GM12892 (cell line): Measurements from ENCODE around the gene WNT8B.

Source experiments
- DNase-seq: peaks from one replicate; pipeline ENCODE4 v3.0.0; 2011; ENCODE audit not compliant: insufficient read length
- FAIRE-seq: peaks from 2 replicates; lab custom pipeline; 2011; peaks lifted over from hg19 to GRCh38; lab: Jason Lieb, UNC
- POLR2A ChIP-seq: IDR thresholded peaks from 2 replicates; pipeline ENCODE4 v1.6.1; 2011; ENCODE audit warnings: low read depth, low read length, control low read depth
- POLR2AphosphoS5 ChIP-seq: IDR thresholded peaks from 2 replicates; pipeline ENCODE4 v1.6.1; 2011; ENCODE audit warnings: low read depth, low read length, control low read depth
- TAF1 ChIP-seq: IDR thresholded peaks from 2 replicates; pipeline ENCODE4 v1.6.1; 2011; ENCODE audit warnings: low read depth, mild to moderate bottlenecking, control low read depth, low read length, borderline replicate concordance

Gene WNT8B

DNA sequence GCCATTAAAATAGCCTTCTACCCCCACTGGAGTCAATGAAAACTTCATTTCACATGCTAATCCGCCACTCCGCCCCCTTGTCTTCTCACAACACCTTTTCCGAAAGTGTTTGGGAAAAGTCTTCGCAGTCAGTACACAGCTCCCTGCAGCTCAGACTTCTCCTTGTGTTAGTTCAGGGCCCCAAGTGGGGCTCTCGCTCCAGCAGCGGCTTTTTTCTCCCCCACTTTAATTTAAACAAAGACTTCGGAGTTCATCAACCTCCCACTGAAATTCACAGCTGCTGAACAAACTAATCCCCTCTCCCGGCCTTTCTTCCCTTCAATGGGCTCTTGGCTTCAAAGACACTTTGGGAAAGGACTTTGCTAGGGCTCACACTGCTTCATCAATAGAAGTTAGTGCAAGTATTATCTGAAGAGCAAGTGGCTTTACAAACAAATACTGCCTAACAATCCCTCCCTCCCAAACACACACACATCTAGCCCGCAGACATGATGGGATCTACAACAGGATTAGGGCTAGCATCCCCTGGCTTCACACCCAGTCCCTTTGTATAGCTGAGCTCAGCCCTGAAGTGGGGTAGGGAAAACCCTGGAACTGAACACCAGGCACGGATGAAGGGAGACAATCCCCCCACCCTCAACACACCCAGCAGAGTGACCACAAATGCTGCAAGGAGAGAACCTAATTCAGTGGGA lies 23.1 kb downstream of the WNT8B start:
- no peak for FAIRE-seq
- DNase-seq: no peak
- TF ChIP-seq POLR2AphosphoS5 (no peak), TAF1 (no peak), POLR2A (no peak)

DNA sequence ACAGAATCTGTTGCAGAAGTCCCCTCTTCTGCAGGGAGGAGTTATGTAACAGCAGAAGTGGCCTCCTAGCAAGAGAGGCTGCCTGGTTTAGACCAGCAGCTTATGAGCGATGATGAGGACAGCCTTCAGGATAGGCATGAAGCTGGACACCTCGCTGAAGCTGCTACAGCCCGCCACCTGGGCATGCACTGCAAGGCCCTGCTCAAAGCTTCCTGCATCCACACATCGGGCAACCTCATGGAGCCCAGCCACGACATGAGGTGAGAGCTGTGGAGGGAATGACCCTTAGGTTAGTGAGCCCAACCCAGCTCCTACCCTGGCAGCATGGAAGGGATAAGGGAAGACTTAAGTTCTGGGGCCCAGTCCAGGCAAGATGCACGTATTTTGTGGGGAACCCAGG lies 24.7 kb downstream of the WNT8B start:
- DNase-seq (no peak), FAIRE-seq (no peak)
- TF ChIP-seq TAF1: no peak
- TF ChIP-seq POLR2A: no peak
- TF ChIP-seq POLR2AphosphoS5: no peak

DNA sequence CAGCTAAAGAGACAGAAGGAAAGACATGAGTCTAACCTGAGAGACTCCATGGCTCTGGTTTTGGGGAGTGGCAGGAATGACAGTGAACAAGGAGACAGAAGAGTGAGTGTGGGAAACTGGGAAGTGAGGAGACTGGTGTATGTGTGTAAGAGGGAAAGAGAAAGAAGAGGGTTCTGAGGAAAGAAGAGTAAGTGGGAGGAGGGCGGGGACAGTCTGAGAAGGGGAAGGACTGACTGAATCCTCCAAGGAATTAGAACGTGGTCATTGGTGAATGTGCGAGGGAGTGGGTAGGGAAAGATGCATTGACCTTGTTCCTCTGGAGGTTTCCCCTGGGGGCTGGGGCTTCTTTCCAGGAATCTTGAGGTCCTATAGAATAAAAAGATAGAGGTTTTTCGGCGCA lies 26.6 kb downstream of the WNT8B start:
- DNase-seq (no peak), FAIRE-seq (no peak)
- TF ChIP-seq POLR2AphosphoS5 (no peak), TAF1 (no peak), POLR2A (no peak)

DNA sequence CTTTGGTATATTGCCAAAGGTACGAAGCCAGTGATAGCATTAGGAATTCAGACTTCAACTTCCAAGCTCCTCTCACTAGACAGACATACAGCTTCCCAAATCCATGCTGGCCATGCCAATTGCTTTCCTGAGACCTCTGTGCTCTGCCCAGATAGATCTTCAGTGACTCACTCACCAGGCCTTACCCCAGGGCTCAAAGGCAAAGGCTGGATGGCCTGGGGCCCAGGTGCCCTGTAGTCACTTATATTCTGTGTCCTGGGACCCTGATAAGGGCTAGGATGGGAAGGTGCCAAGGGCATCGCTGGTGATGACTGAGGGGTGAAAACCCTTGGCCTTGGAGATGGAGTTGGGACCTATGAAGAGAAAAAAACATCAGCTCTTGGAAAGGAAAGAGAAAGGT lies 27.7 kb downstream of the WNT8B start:
- no peak for FAIRE-seq
- no peak for DNase-seq
- TF ChIP-seq POLR2AphosphoS5 (no peak), TAF1 (no peak), POLR2A (no peak)

DNA sequence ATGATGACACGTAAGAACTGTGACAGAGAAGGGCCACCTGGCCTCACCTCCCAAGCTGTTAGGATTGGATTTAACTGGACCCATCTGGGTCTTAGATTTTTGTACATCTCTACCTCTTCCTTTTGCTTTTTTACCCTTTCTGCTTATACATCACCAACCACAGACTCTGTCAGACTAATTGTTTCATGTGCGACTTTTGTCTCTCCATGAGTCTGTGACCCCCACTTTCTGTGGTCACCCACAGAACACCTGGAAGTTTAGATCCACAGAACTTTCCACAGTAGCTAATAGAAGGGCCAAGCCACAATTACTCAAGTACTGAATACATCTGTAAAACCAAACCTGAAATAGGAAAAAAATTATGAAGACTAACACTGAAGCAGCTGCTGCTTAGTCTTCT lies 33.8 kb downstream of the WNT8B start:
- DNase-seq (no peak), FAIRE-seq (no peak)
- no peak for TF ChIP-seq POLR2AphosphoS5

DNA sequence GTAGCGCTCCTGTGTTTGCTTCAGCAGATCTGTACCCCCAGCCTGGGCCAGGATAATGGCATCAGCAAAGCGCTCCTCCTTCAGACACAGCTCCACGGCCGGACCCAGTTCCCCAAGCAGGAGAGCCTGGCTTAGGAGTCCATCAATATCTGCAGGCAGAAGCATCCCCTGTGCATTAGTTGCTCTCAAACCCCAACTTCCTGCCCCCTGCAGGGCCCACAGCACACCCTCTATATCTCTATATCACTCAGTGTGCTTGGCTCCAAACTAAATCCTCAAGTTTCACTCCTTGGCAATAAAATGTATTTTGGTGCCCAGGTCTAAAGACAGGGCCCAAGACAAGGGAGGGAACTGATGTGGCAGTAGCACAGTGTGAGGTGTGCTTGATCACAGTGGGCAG lies 35.2 kb downstream of the WNT8B start:
- DNase-seq (no peak), FAIRE-seq (no peak)
- TF ChIP-seq POLR2AphosphoS5 (no peak), TAF1 (no peak), POLR2A (no peak)

DNA sequence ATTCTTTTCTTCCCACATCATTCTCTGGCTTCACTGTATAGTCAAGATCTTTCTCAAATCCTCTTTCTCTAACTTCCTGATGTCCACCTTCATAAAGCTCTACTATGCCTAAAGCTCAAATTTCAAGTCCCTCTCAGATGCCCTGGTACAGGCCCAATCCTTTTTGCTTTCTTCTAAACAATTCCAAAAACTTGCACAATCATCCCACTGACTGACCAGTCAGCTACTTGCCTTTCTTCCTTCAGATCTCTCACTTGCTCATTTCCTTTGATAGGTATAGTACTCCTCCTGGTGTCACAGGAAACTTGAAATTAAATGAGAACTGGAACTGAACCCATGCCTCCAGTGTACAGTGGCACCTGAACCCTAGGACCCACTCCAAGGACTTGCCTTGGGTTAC lies 38.6 kb downstream of the WNT8B start:
- TF ChIP-seq TAF1: no peak
- no peak for TF ChIP-seq POLR2AphosphoS5
- TF ChIP-seq POLR2A: no peak
- no peak for DNase-seq
- FAIRE-seq: no peak

DNA sequence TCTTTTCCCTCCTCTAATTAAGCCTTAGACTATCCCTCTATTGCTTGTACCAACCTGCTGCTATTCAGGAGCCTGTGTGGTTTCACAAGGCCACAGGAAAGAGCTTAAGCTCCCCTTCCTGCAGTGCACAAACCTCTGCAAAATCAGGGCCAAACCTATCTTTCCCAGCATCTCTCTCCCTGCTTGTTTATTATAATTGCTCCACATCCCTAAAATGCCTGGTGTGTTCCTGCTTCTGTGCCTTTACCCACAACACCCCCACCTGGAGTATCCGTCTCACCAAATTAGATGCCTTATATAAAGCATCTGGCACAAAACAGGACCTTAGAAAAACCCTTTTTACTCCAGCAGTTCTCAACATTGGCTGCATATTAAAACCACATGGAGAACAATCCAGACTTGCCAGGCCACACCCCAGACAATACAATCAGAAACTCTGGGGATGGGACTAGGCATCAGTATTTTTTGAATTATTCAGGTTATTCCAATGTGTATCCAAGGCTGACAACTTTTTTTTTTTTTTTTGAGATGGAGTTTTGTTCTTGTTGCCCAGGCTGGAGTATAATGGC lies 40.2 kb downstream of the WNT8B start:
- FAIRE-seq (no peak), DNase-seq (no peak)
- TF ChIP-seq TAF1 (no peak), POLR2AphosphoS5 (no peak)

DNA sequence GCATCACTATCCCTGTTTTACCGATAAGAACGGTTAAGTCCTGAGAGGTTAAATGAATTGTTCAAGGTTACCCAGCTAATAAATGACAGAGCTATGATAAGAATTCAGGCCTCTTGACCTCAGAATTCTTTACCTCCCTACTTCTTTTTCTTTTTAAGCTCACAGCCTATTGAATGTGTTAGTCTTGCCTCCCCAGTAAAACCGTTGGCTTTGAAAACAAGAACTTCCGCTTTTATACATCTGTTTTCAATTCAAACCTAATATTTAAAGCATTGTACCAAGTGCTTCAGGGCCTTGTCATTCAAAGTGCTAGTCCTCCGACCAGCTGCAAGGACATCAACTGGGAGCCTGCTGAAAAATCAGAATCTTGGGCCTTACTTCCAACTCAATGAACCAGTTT lies 41.3 kb downstream of the WNT8B start:
- DNase-seq (no peak), FAIRE-seq (no peak)
- TF ChIP-seq POLR2A (no peak), TAF1 (no peak), POLR2AphosphoS5 (no peak)

DNA sequence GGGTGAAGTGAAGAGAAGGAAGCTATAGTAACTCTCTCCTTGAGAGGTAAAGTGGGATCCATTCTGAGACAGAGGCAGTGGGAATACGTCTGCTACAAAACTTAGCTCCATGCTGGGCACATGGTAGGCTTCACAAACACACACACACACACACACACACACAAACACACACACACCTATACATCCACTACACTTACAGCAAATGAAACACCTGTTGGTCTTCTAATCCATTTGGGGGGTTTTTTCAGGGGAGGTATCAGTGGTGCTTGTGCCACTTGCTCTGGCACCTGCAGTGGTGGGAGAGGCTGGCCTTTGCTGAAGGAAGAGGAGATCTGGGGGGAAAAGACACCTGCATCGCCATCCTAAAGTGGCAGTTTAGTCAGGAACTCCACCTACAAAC lies 42.4 kb downstream of the WNT8B start:
- no peak for TF ChIP-seq POLR2A
- TF ChIP-seq POLR2AphosphoS5: no peak
- no peak for TF ChIP-seq TAF1
- no peak for FAIRE-seq
- DNase-seq: no peak

DNA sequence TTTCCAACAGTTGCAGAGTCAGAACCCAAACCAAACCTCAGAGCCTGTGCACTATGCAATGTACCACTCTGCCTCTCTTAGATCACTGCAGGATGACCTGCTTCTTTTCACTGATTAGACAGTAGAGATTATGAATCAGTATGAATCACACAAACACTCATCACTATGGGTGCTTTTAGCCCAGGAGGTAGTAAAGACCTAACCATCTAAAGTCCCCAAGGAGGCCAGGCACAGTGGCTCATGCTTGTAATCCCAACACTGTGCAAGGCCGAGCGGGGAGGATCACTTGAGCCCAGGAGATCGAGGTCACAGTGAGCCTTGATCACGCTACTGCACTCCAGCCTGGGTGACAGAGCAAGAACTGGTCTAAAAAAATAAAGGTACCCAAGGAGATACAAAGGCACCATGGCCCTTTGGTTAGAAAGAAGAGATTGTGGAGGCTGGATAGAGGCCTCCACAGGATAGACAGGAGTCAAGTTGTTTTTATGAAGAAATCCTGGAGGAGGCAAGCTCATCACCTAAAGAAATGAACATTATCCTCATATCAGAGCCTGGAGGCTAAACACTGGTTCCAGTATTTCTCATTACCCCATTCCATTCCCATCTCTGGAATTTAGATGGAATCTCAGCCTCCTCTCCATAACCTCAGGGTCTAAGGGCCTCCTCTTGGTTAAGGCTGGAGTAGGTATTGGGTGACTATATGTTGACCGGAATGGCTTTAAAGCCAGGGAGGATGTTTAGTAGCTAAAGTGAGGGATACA lies 44.0 kb downstream of the WNT8B start:
- no peak for FAIRE-seq
- DNase-seq: no peak
- TF ChIP-seq POLR2AphosphoS5: no peak
- no peak for TF ChIP-seq POLR2A
- TF ChIP-seq TAF1: no peak

DNA sequence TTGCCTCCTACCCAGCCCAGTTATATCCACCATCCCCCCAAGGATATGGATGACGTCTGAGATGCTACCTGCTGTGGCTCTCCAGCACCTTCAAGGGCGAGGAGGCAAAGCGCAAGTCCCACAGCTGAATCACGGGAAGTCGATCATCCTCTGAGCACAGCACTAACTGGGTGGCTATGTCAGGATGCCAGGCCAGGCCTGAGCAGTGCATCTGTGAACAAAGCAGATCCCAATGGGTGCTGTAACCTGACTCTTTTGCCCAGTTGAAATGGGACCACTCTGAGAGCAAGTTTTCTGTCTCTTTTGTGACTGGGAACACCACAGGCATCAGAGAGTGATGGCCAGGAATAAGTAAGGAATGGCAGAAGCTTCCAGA lies 44.5 kb downstream of the WNT8B start:
- no peak for TF ChIP-seq POLR2AphosphoS5
- TF ChIP-seq POLR2A: no peak
- no peak for TF ChIP-seq TAF1
- no peak for DNase-seq
- no peak for FAIRE-seq

DNA sequence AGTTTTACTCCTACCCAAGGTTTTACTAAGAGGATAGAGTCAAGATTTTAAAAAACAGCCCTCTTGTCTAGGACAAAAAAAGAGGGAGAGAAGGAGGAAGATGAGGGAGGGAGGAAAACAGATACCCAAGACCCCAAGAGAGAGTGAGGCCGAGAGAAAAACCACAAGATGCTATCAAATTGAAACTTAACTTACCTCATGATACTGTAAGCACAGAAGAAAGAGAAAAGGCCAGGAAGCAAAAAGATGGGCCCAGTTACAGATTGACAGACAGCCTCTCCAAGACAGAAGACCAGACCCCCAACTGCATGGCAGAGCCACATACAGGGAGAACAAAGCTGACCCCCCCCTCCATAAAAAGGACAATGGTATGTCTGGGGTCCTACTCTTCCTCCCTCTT lies 45.5 kb downstream of the WNT8B start:
- FAIRE-seq: no peak
- no peak for DNase-seq
- TF ChIP-seq POLR2A: no peak
- TF ChIP-seq POLR2AphosphoS5: no peak
- TF ChIP-seq TAF1: no peak
